Measurements from ENCODE around the gene OR3A3. TPM values are rescaled to one million over a fixed set of nuclear protein-coding genes. Genes with fewer than 3 reads are reported as not detected.
"Not testable (repeated sequence)": the region's sequence is repeated elsewhere in the genome, so short reads cannot be mapped to it uniquely, and the experiment has no call there.

OR3A3 gene
- total RNA-seq, 2 donors from 2014 or later, result not detected

- Histone ChIP-seq H3K27me3 (ENCODE audit: control insufficient read depth, insufficient read depth, low read length, poor library complexity, severe bottlenecking) (no peaks in the 10 kb centered on the region), H3K9ac (ENCODE audit: extremely low read depth, low read length, poor library complexity, severe bottlenecking) (no peak within 1 kb of the TSS), H3K4me1 (ENCODE audit: control insufficient read depth, insufficient read depth, low read length) (no peaks in the 10 kb centered on the region), H3K36me3 (ENCODE audit: control insufficient read depth, insufficient read depth, low read length) (no peaks in the 10 kb centered on the region), H3K27ac (ENCODE audit: low read depth, low read length) (no peak within 1 kb of the TSS), H3K4me3 (ENCODE audit: low read length) (no peak within 1 kb of the TSS), H3K9me3 (ENCODE audit: control insufficient read depth, low read length) (peaks cover 24% of the 10 kb centered on the region)
- Mint-ChIP-seq H3K27me3 (ENCODE audit: insufficient read depth) (peaks cover 12% of the 10 kb centered on the region), H3K9me3 (peaks cover 79% of the 10 kb centered on the region), H3K36me3 (ENCODE audit: low read depth) (no peaks in the 10 kb centered on the region), H3K4me1 (no peaks in the 10 kb centered on the region), H3K27ac (no peak within 1 kb of the TSS), H3K4me3 (peak within 1 kb of the TSS; percentile 11)
- DNase-seq, result peak; percentile 78
- WGBS, 2 experiments (ENCODE audit: insufficient coverage in 1 of 2, insufficient read length in 1 of 2), result 70 to 85% methylated on average over 85 to 92 of the region's 92 CpGs
- no peak for TF ChIP-seq CTCF (conservative IDR thresholded peaks at IDR 0.05)
These were observed 25.0 kb upstream of the OR3A3 start, which contains the start of gene OR3A2 for GRCh38 chr17:3385869-3386816. Gene OR3A2 (minus strand): TSS chr17:3386308.

- Mint-ChIP-seq H3K36me3 (ENCODE audit: low read depth) (no peaks in the 10 kb centered on the region), H3K4me3 (no peak overlapping the region), H3K4me1 (no peaks in the 10 kb centered on the region), H3K9me3 (peaks cover 68% of the 10 kb centered on the region), H3K27ac (no peak overlapping the region), H3K27me3 (ENCODE audit: insufficient read depth) (peaks cover 12% of the 10 kb centered on the region)
- TF ChIP-seq CTCF (conservative IDR thresholded peaks at IDR 0.05), result no peak
- H3K4me1 ChIP-seq (ENCODE audit: control insufficient read depth, insufficient read depth, low read length), result no peaks in the 10 kb centered on the region
- H3K36me3 ChIP-seq (ENCODE audit: control insufficient read depth, insufficient read depth, low read length), result no peaks in the 10 kb centered on the region
- DNase-seq, result no peak
- H3K9me3 ChIP-seq (ENCODE audit: control insufficient read depth, low read length), result peaks cover 42% of the 10 kb centered on the region
- H3K27ac ChIP-seq (ENCODE audit: low read depth, low read length), result no peak overlapping the region
- H3K4me3 ChIP-seq (ENCODE audit: low read length), result no peak overlapping the region
- no peaks in the 10 kb centered on the region for H3K27me3 ChIP-seq (ENCODE audit: control insufficient read depth, insufficient read depth, low read length, poor library complexity, severe bottlenecking)
- WGBS, 2 experiments (ENCODE audit: insufficient coverage in 1 of 2, insufficient read length in 1 of 2), result 80 to 83% methylated on average over 4 of the region's 4 CpGs
- no peak overlapping the region for H3K9ac ChIP-seq (ENCODE audit: extremely low read depth, low read length, poor library complexity, severe bottlenecking)
These were observed 21.4 kb upstream of the OR3A3 start for GRCh38 chr17:3389791-3390190.

- WGBS, 2 experiments (ENCODE audit: insufficient coverage in 1 of 2, insufficient read length in 1 of 2), result 20 to 57% methylated on average over 1 to 7 of the region's 7 CpGs
- not testable (repeated sequence) for H3K36me3 ChIP-seq (ENCODE audit: control insufficient read depth, insufficient read depth, low read length); H3K27ac ChIP-seq (ENCODE audit: low read depth, low read length); H3K27ac Mint-ChIP-seq; H3K9ac ChIP-seq (ENCODE audit: extremely low read depth, low read length, poor library complexity, severe bottlenecking); H3K4me3 Mint-ChIP-seq; H3K27me3 ChIP-seq (ENCODE audit: control insufficient read depth, insufficient read depth, low read length, poor library complexity, severe bottlenecking); H3K4me3 ChIP-seq (ENCODE audit: low read length); H3K27me3 Mint-ChIP-seq (ENCODE audit: insufficient read depth); H3K36me3 Mint-ChIP-seq (ENCODE audit: low read depth); H3K4me1 ChIP-seq (ENCODE audit: control insufficient read depth, insufficient read depth, low read length); H3K4me1 Mint-ChIP-seq
- peaks cover 57% of the 10 kb centered on the region for H3K9me3 Mint-ChIP-seq
- DNase-seq, result peak; percentile 83
- peaks cover 17% of the 10 kb centered on the region for H3K9me3 ChIP-seq (ENCODE audit: control insufficient read depth, low read length)
These were observed 13.4 kb upstream of the OR3A3 start for GRCh38 chr17:3397801-3398200.
